Dermis microvascular lymphatic vessel endothelial cell (primary cell): ENCODE results near the gene KCNK3. TPM values are rescaled to one million over a fixed set of nuclear protein-coding genes. Genes with fewer than 3 reads are reported as not detected.
"Not testable (repeated sequence)": the region's sequence is repeated elsewhere in the genome, so short reads cannot be mapped to it uniquely, and the experiment has no call there.

ENCODE experiments used
- DNase-seq, 2 donors: peaks; one replicate each; pipeline versions ENCODE4 v3.0.0 to v3.0.0-alpha.2; 2010; ENCODE audit warnings: low read depth in 2 of 2
- total RNA-seq: library from RNA; depleted of rRNA; stranded (reverse); fragments of >200 nt; gene quantifications from 2 replicates; pipeline ENCODE4 v1.2.1, GENCODE V29; 2014

Gene KCNK3
- total RNA-seq, 1 donor from 2014 or later, result not detected

DNA sequence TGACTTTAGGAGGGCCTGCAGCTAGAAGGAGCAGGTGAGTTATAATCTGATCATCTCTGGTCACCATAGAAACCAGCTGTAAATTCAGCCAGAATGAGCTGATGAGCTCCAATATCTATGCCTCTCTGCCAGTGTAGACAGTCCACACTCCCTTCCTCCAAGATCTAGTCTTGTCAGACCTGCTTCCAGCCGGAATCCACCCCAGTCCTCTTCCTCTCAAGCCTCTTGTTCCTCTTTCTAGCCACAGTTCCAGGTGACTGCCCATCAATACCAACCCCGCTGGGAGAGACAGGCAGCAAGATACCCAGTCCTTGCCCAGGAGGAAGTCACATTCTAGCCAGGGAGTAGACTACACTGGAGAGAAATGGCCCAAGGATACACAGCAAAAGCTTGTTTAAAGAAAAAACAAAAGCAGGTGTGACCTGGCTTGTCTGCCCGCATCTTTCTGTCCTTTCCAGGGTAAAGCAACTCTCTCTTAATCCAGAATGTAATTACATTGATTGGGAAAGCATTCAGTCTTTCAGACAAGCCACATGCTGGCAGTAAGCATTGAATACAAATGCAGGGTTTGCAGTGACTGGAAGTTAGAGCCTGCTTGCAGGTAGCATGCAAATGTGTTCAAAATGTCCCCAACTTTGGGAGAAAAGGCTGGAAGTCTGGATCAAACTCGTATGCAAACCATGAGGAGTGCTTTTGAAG lies 62.6 kb downstream of the KCNK3 start:
- no peak for DNase-seq

DNA sequence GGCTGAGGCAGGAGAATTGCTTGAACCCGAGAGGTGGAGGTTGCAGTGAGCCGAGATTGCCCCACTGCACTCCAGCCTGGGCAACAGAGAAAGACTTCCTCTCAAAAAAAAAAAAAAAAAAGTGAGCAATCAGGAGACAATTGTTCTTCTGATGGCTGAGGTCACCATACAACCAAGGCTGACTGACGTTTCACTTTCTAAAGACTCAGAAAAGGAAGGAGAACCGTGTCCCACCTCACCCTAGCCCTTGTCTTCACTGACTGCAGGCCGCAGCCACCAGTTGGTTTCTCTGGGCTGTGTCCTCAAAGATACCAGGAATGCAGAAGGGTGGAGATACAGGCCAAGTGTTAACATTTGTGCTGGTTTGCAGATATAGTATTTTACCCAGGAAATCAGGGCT lies 63.8 kb downstream of the KCNK3 start:
- DNase-seq, result peak in 1 of 2 donors; percentile 35

DNA sequence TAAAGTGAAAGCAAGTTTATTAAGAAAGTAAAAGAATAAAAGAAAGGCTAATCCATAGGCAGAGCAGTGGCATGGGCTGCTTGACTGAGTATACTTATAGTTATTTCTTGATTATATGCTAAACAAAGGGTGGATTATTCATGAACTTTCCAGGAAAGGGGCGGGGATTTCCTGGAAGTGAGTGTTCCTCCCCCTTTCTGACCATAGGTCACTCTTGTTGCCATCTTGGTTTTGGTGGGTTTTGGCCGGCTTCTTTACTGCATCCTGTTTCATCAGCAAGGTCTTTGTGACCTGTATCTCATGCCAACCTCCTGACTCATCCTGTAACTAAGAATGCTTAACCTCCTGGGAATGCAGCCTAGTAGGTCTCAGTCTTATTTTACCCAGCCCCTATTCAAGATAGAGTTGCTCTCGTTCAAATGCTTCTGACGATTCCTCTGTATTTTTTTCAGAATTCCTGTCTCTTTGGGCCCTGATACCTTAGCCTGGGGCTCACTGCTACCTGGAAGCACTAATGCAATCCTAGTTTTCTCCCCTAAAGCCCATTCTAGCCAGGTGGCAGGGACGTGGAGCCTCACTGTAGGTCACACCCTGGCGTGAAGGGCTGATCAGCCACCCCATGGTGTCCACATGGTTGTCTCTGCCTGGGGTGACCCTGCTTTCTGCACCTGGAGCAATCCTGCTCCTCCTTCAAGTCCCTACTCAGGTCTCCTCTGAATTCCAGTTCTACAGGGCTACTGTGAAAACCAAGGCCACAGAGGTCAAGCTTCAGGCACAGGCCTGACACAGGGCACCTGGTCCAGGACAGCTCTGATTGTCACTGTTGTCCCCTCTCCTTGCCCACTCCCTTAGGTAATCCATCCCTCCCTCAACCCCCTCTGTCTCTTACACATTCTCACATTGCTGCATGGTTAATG lies 65.6 kb downstream of the KCNK3 start:
- DNase-seq, result peak; percentile 72 to 96

DNA sequence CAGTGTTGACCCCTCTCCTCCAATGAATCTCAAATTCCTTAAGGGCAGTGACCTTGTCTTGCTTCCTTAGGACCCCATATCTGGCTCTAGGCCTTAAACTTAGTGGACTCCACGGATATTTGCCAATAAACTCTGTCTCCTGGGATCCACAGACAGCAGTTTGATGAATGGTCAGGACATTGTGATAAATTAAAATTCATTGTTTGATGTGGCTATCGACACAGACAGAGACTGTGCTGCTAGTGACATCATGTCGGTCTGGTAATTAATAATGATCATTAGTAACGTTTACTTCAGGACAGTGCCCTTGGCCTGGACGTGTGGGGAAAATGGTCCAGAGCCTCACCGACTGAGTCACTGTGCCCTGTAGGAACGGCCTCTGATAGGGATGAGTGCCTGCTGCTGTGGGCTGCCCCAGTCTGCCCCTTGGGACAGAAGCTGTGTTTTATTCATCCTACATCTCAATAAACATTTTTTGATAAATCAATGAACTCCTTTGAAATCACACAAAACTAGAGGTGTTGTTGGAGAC lies 66.3 kb downstream of the KCNK3 start:
- no peak for DNase-seq

DNA sequence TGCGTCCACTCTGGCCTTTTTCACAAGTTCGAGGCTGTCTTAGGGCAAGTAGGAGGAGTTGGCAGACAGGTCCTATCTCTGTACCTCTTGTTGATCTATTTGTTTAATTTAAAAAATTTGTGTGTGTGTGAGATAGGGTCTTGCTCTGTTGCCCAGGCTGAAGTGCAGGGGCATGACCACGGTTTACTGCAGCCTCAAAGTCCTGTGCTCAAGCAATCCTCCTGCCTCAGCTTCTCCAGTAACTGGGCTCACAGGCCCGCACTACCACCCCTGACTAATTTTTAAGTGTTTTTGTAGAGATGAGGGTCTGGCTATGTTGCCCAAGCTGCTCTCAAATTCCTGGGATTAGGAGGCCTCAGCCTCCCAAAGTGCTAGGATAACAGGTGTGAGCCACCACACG lies 67.3 kb downstream of the KCNK3 start:
- DNase-seq, result no peak

DNA sequence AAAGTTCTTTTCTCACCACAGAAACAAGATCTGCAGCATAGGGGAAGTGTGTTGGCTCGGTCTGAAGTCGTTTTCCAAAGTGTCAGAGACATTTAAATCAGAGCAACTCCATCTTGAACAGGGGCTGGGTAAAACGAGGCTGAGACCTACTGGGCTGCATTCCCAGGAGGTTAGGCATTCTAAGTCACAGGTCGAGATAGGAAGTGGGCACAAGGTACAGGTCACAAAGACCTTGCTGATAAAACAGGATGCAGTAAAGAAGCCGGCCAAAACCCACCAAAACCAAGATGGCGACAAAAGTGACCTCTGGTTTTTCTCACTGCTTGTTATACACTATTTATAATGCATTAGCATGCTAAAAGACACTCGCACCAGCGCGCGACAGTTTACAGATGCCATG lies 68.5 kb downstream of the KCNK3 start:
- not testable (repeated sequence) for DNase-seq

DNA sequence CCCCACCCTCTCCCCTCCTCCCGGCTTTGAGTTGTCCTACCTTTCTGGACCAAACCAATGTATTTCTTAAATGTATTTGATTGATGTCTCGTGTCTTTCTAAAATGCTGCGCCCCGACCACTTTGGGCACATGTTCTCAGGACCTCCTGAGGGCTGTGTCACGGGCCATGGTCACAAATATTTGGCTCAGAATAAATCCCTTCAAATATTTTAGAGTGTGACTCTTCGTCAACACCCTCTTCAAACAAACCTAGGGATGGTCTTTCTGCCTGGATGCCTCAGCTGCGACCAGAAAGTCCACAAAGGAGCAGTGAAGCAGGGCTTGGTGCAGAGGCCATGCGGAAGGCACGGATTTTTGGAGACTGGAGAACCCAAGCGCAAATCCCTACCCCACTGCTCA lies 70.5 kb downstream of the KCNK3 start:
- DNase-seq, result no peak

DNA sequence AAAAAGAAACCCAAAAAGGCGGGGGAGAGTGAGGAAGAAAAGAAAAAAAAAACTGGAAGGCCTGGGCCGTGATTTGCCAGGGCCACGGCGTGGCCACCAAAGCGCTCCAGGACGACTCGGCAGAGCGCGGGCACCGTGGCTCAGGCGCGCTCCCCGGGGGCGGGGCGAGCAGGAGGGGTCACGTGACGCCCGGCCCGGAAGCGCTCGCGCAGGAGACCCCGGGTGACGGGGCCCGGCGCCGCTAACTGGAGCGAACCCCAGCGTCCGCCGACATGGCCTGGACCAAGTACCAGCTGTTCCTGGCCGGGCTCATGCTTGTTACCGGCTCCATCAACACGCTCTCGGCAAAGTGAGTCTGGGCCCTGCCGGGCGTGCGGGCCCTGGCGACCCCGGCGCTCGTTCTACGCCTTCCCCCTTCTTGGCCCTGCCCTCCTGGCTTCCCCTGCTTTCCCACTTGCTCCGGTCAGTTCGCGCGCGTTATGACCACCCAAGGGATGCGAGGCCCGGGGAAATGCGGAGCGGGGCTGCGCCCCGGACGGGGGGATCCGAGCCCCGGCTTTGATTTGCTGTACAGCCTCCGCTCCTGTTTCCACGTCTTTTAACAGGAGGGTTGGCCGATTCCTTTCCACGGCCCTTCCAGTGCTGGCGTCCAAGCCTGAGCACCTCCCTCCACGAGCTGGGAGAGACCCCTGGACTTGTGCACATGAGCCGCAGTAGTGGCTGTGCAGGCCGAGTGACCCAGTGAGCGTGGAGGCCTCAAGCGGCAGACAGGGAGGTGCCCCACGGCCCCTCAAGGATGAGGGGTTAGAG lies 71.8 kb downstream of the KCNK3 start, which contains the start of gene SLC35F6:
Gene SLC35F6 (plus strand): TSS at position 207 of the 810 bp plus-strand sequence. CDS start 66 bp downstream, at position 273.
- peak in 1 of 2 donors; percentile 82 for DNase-seq

DNA sequence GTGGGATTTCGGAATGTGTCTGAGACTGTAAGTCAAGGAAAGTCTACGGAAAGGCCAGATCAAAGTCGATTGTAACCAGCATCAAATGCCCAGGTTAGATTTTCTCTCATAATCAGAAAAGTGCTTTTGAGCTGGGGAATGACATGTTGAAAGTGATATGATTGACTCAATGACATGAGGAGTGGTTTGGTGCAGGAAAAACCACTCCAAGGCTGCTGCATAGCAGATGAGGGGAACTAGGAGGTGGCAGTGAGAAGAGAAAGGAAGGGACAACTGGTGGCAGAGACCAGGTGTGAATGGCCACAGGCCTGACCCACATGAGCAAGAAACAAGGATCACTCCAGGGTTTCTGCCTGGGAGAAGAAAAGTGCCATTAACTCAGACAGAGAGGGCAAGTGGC lies 72.4 kb downstream of the KCNK3 start:
- DNase-seq, result no peak

DNA sequence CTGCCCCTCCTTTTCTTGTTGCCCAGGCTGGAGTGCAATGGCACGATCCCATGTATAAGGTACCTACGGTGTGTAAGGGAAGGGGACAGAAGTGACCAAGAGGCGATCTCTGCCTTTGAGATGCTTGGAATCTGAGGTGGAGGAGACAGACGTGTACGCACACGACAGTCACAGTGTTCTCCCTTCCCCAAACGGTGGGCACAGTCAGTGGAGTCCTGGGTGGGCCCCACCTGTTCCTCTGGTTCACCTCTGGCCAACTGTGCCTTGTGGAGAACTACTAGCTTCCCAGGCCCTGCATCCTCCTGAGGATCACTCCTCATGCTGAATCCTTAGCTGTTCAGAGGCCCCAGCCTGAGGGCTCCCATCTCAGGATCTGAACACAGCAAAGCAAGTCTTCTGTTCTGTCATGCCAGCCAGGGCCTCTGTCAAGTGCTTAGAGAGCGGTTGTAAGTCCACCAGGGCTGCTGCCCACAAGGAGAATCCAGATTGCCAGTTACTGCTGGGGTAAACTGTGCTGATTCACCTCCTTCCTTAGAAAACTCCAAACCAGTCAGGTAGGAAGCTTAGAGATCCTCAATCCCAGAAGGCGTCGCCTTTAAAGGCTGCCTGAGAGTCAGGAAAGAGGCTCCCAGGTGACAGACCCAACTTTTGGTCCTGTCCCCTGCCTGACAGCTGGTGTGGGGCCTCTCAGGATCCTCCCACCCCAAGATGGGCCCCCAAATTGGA lies 73.1 kb downstream of the KCNK3 start:
- DNase-seq, result no peak

DNA sequence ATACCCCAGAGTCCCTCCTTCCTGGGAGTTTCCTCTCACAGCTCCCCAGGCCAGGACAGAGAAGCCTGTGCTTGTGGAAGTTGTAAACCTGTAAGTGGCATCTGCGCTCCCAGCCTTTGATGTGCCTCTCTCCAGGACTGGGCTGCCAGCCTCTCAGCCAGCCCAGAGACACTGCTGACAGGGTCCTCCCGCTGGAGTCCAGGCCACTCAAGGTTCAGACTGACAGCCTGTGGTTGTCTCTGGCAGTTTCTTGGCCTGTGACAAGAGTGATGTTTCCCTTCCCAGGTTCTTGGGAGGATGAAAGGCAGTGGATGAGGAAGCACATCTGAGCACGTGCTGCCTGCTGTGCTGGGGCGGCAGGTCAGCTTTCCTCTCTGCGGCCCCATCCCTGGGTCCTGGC lies 74.6 kb downstream of the KCNK3 start:
- no peak for DNase-seq

DNA sequence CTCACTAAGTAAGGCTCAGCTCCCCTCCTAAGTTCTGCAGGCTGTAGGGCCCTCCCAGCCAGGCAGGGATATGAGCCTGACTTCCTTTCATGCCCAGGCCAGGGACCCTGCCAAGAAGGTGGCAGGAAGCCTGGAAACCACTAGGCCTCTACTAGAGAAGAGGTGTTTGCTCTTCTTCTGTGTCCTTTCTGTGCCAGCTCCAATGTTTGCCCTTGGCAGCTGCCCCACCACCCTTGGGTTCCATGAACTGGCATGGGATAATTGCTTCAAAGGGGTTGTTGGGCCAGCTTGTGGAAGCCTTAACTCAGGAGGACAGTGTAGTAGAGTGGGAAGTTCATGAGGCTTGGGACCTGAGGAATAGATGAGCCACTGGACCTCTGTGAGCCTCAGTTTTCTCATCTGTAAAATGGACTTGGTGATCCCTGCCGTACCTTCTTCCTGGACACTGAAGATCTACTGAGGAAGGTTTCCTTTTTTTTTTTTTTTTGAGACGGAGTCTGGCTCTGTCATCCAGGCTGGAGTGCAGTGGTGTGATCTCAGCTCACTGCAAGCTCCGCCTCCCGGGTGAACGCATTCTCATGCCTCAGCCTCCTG lies 75.5 kb downstream of the KCNK3 start:
- no peak for DNase-seq

DNA sequence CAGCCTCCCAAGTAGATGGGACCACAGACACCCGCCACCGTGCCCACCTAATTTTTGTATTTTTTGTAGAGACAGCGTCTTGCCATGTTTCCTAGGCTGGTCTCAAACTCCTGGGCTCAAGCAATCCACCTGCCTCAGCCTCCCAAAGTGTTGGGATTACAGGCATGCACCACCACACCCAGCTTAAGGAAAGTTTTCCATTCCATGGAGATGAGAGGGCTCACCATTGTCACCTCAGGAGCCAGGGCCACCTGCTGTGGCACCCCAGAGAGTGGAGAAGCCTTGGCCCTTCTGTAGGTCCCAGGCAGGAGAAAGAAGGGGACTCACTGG lies 76.2 kb downstream of the KCNK3 start:
- no peak for DNase-seq

DNA sequence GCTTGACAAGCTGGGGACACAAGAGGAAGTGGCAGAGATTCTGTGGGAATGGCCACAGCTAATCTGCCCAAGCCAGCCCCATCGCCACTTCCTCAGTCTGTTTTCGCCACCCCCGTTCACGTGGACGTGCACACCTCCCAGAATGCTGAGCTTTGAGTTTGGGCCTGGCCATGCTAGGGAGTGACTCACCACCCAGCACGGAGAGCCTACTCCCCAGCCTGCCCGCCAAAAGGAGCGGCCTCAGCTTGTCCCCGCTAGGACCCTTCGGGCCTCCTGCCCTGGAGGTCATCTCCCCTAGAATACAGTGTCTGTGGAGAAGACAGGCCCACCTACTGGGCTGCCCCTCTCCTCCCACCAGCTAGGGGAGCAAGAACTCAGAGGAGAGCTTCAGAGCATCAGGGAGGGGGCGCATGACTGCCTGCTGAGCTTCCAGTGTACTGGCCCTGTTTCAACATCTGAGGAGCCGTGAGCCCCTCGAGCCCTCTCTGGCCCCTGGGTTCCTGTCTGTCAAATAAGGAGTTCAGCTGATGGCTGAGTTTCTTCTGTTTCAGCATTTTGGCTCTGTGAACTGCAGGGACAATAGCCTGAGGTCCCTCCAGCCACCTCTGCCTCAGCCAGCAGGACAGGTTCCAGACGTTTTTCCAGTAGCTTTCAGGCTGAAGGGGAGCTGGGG lies 76.7 kb downstream of the KCNK3 start:
- DNase-seq, result peak; percentile 84 to 85

DNA sequence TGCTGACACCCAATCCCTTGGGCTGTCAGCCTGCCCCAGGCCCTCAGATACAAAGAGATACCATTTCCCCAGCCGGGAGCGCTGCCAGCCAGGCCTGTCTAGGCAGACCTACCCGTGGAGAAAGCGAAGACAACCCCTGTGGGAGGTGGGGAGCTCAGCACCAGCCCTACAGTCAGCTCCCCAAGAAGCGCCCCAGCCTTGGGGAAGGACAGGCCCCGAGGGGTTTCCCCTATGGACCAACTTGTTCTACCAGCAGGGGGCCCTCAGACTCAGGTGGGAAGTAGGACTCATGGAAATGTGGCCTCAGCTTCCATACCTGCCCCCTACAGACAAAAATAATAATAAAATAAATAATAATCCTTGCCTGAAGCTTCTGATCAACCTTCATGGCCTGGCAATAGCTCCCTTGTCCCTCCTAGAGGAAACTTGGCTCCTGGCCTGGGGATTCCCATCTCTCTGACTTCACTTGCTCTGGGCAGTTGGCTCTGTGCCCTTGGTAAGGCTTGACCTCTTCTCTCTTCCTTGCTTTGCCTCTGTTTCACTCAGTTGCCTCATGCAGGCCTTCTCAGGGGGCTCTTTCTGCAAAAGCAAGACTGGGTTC lies 78.6 kb downstream of the KCNK3 start:
- peak in 1 of 2 donors; percentile 77 for DNase-seq

DNA sequence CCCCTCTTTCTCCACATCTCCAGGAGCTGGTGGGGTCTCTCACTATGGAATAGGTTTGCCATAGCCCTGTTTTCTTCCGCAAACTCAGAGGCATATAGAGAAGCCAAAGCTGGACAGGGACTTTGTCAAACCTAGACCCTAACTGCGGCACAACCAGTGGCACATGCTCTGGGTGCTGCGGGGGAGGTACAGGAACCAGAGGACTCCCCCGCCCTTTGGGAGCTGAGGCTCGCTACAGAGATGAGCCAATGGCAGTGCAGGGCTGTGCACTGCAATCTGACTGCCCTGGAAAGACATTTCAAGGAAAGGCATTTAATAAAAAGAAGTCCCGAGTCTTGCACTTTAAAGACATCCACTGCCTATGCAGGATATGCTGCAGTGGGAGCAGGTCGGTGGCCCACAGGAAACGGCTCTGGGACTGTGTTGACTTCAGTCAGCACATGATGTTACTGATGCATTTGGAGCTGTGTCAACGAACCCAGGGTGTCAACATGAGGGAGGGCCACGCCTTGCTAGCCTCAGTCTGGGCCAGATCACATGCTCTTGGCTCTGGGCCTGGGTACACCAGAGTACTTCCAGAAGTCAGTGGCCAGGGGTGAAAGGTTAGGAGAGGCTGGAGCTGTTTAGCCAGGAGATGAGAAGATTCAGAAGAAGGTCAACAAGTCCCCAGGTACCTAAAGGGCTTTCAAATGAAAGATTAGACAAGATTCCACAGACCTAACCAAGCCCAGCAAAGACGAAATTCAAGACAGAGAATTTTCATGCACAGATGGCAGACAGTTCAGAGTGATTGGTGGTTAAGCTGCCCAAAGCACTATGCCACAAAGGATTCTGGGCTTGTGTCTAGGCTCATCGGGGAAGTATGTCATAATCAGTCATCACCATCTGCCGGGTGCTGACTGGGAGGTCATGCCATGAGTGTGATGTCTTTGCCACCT lies 79.8 kb downstream of the KCNK3 start:
- DNase-seq, result peak; percentile 64 to 75

DNA sequence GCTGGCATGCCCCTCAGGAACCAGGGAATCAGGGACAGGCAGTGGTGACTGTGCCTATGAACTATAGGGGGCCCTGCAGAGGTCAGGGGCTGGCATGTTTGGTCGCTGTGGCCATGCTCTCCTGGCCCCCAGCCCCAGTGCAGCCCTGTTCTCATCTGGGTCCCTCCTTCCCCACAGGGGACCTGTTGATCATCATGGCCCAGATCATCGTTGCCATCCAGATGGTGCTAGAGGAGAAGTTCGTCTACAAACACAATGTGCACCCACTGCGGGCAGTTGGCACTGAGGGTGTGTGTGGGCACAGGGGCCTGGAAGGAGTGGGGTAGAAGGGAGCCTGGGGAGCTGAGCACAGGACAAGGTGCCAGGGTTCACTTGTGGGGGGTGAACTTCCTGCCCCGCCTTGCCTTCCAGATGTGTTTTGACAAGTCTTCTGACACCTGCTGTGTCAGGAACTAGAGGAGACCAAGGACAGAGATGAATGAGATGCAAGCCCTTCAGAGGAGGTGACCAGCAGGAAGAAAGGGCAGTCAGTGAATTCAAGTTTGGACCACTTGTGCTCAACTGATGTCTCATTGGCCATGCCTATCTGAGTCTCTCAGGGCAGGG lies 83.8 kb downstream of the KCNK3 start:
- DNase-seq, result no peak

DNA sequence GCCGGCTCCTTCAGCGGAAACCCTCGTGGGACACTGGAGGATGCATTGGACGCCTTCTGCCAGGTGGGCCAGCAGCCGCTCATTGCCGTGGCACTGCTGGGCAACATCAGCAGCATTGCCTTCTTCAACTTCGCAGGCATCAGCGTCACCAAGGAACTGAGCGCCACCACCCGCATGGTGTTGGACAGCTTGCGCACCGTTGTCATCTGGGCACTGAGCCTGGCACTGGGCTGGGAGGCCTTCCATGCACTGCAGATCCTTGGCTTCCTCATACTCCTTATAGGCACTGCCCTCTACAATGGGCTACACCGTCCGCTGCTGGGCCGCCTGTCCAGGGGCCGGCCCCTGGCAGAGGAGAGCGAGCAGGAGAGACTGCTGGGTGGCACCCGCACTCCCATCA lies 85.6 kb downstream of the KCNK3 start:
- no peak for DNase-seq
